GM21528 (cell line): ENCODE data around the gene SPCS3.
"Not testable (repeated sequence)": the region's sequence is repeated elsewhere in the genome, so short reads cannot be mapped to it uniquely, and the experiment has no call there.

ENCODE experiments used
- ATAC-seq: cut with Tn5 transposase; IDR thresholded peaks from one replicate; pipeline ENCODE4 v1.9.1; 2021; ENCODE audit warnings: mild to moderate bottlenecking, moderate library complexity; ENCODE audit not compliant: unreplicated experiment, low FRiP score

SPCS3 gene

GRCh38 chr4:176319704-176320339, at the start of gene SPCS3:
Gene SPCS3, plus strand, starts transcription at chr4:176319966. Its CDS starts 111 bp downstream, at chr4:176320077.
- peak; percentile 93 for ATAC-seq

- ATAC-seq, result no peak
These were observed 49.1 kb upstream of the SPCS3 start for GRCh38 chr4:176270669-176271068.

GRCh38 chr4:176271749-176272148, 48.0 kb upstream of the SPCS3 start:
- ATAC-seq, result no peak

GRCh38 chr4:176272799-176273198, 47.0 kb upstream of the SPCS3 start:
- ATAC-seq, result no peak

- ATAC-seq, result no peak
These were observed 46.0 kb upstream of the SPCS3 start for GRCh38 chr4:176273736-176274135.

- ATAC-seq, result no peak
These were observed 45.3 kb upstream of the SPCS3 start for GRCh38 chr4:176274441-176274840.

- ATAC-seq, result no peak
These were observed 43.1 kb upstream of the SPCS3 start for GRCh38 chr4:176276710-176277109.

GRCh38 chr4:176277162-176277904, 42.4 kb upstream of the SPCS3 start:
- peak; percentile 87 for ATAC-seq

- not testable (repeated sequence) for ATAC-seq
These were observed 40.2 kb upstream of the SPCS3 start for GRCh38 chr4:176279560-176279959.

GRCh38 chr4:176286728-176287127, 33.0 kb upstream of the SPCS3 start:
- ATAC-seq, result no peak

GRCh38 chr4:176287546-176287945, 32.2 kb upstream of the SPCS3 start:
- ATAC-seq, result no peak

GRCh38 chr4:176288020-176288419, 31.7 kb upstream of the SPCS3 start:
- no peak for ATAC-seq

- no peak for ATAC-seq
These were observed 30.2 kb upstream of the SPCS3 start for GRCh38 chr4:176289561-176289960.

- no peak for ATAC-seq
These were observed 29.2 kb upstream of the SPCS3 start for GRCh38 chr4:176290520-176290919.

GRCh38 chr4:176291748-176292147, 28.0 kb upstream of the SPCS3 start:
- no peak for ATAC-seq

- ATAC-seq, result no peak
These were observed 26.8 kb upstream of the SPCS3 start for GRCh38 chr4:176292920-176293319.

GRCh38 chr4:176293660-176294059, 26.1 kb upstream of the SPCS3 start:
- ATAC-seq, result no peak

GRCh38 chr4:176295907-176296306, 23.9 kb upstream of the SPCS3 start:
- ATAC-seq, result not testable (repeated sequence)

- ATAC-seq, result no peak
These were observed 21.1 kb upstream of the SPCS3 start for GRCh38 chr4:176298664-176299063.

GRCh38 chr4:176300036-176300435, 19.7 kb upstream of the SPCS3 start:
- ATAC-seq, result no peak

- no peak for ATAC-seq
These were observed 19.2 kb upstream of the SPCS3 start for GRCh38 chr4:176300565-176300964.
